ENCODE results near the gene ITPR2.
"Not testable (repeated sequence)": the region's sequence is repeated elsewhere in the genome, so short reads cannot be mapped to it uniquely, and the experiment has no call there.

ITPR2 gene

DNA sequence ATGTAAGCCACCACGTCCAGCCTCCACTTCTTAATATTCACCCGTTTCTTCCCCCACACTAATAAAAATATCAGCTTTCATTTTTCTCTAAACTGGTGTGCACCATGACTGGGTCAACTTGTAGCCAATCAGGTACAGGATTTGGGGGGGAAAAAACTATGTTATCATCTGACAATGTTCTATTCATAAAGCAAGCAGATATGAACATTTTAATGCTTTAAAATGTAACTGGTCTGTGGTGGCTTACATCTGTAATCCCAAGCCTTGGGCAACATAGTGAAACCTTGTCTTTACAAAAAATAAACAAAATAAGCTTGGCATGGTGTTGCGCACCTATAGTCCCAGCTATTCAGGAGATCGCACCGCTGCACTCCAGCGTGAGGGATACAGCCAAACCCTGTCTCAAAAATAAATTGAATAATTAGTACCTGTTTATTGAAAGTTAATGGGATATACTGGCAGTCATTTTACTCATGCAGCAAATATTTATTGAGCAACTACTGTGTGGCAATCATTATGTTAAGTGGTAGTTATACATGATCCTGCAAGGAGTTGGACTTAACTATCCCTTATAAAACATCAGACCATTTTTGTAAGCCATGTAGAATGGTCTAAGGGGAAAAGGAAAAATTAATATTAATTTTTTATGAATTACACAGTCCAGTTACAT lies 15.3 kb upstream of the ITPR2 start:
- no peak for DNase-seq

- DNase-seq: no peak
These were observed 14.4 kb upstream of the ITPR2 start for GRCh38 chr12:26847431-26847830.

DNA sequence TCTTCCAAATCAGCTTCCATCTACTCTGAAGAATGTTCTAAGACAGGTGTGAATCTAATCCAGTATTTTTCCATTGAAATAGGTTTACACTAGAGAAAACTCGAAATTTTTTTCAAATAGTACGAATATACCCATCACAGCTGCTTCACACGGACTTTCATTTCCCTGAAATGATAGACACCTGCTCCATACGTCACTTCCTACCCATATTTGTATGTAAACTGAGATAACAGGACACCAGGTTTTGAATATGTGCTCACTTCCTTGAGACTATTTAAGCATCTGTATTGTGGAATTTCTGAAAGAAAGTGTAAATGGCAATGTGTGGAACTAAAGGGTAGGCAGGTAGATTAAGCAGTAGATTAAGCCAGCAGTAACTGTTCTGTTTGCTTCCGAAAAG lies 13.4 kb upstream of the ITPR2 start:
- DNase-seq: no peak

- DNase-seq: no peak
These were observed 13.0 kb upstream of the ITPR2 start for GRCh38 chr12:26845984-26846383.

DNA sequence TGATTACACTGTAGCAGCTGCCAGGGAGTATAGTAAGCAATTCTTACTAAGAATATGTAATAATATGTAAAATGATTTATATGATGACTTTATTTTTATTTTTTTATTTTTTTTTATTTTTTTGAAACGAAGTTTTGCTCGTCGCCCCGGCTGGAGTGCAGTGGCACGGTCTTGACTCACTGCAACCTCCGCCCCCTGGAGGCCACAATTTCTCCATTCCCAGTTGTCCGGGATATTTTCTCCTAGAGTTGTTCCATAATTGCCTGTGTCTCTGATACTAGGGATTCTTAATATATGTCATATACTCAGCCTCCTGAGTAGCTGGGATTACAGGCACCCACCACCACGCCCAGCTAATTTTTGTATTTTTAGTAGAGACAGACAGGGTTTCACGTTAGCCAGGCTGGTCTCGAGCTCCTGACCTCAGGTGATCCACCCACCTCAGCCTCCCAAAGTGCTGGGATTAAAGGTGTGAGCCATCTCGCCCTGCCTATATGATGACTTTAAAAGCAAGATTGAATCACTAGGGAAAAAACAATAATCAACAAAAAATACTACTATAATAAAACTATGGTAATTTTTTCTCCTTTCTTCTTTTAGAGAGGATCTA lies 12.2 kb upstream of the ITPR2 start:
- DNase-seq: no peak

DNA sequence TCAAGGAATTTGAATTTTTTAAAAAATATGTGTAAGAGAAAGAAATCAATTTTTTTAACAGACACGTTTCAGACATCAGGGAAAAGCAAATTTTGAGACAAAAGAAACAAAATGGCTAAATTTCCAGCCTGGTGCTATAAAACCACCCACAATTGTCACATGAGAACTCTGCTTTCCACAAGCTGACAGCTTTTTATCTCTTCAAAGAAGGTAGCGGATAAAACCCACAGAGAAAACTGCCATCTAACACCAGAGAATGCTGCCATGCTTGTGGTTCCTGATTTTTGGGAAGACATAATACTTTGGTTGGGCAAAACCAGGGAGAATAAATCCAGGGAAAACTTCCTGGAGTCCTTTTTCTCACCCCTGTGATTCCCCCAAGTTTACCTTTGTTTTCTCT lies 10.3 kb upstream of the ITPR2 start:
- no peak for DNase-seq

GRCh38 chr12:26841085-26841484 lies 8.1 kb upstream of the ITPR2 start:
- DNase-seq: no peak

- no peak for DNase-seq
These were observed 6.5 kb upstream of the ITPR2 start for GRCh38 chr12:26839512-26839911.

DNA sequence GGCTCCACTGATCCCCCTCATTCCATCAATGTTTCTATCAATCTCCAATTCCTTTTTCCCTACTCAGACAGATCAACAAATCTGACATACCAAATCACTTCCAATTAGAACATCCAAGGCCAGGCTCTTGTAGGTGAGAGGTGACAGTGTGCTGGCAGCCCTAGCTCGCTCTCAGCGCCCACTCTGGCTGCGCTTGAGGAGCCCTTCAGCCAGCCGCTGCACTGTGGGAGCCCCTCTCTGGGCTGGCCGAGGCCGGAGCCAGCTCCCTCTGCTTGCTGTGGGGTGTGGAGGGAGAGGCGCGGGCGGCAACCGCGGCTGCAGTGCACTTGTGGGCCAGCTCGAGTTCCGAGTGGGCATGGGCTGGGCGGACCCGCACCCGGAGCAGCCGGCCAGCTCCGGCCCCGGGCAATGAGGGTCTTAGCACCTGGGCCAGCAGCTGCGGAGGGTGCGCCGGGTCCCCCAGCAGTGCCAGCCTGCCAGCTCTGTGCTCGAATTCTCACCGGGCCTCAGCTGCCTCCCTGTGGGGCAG lies 6.0 kb upstream of the ITPR2 start:
- DNase-seq: no peak

DNA sequence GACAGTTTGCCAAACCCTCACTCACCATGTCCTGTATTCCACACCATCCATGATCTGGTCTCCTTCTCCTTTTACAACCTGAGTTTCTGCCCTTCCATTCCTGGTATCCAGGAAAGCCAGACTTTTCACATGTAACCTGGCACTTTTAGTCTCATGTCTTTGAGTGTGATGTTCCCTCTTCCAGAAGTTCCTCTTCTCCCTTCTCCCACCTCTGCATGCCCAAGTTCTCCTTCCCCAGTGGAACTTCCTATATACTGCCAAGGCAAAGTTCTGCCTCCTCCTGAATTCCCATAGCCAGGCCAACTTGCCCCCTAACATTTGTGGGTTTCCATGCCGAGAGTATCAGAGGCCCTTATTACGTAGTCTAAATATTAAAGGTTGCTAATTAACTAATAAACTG lies 3.2 kb upstream of the ITPR2 start:
- no peak for DNase-seq

GRCh38 chr12:26834503-26835060 lies 1.6 kb upstream of the ITPR2 start:
- DNase-seq: not testable (repeated sequence)

GRCh38 chr12:26833743-26834490 lies 923 bp upstream of the ITPR2 start:
- no peak for DNase-seq

GRCh38 chr12:26831951-26832821 lies 808 bp downstream of the ITPR2 start:
- no peak for DNase-seq

DNA sequence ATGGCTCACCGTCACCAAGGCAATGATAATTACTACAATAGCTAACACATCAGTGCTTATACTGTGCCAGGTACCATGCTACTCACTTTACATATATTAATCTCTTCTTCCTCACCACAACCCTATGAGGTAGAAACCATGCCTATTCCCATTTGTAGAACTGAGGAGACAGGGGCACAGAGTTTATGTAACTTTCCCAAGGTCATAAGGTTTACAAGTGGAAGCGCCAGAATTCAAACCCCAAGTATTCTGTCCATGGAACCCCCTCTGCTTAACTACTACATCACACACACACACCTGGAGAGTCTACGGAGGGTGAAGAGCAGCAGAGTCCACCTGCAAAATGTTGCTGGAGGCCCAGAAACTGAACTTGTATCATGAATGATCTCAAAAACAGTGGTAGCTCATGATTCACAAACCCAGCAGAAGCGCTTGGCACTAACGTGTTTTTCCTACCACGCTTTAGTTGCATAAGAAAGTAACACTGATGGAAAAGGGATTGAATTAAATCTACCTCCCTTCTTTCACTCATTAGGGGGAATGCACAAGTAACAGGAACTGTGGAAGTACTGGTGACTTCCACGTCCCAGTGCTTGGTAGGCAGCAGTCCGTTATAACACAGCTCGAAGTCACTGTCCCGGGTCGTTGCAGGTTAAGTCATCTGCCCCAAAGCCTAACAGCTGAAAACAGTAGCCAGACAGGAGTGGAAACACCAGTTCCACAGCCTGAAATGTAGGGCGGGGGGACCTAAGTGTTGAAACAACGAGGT lies 2.0 kb downstream of the ITPR2 start:
- DNase-seq: no peak

DNA sequence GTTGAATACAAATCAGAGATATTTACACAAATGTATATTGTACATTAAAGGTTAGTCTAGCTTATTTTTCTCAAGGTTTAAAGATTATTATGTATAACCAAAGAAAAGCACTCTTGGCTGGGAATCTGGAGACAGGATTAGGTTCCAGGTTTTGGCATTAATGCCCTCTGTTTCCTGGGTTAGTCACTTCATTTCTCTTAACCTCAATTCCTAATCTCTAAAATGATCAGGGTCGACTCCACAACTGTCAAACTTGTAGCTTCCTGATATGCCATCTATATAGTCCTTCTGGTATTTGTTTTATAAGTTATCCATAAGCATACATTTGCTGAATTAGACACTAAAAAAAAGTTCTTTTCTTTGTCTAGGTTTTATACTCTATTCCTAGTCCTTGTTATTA lies 2.6 kb downstream of the ITPR2 start:
- DNase-seq: no peak

DNA sequence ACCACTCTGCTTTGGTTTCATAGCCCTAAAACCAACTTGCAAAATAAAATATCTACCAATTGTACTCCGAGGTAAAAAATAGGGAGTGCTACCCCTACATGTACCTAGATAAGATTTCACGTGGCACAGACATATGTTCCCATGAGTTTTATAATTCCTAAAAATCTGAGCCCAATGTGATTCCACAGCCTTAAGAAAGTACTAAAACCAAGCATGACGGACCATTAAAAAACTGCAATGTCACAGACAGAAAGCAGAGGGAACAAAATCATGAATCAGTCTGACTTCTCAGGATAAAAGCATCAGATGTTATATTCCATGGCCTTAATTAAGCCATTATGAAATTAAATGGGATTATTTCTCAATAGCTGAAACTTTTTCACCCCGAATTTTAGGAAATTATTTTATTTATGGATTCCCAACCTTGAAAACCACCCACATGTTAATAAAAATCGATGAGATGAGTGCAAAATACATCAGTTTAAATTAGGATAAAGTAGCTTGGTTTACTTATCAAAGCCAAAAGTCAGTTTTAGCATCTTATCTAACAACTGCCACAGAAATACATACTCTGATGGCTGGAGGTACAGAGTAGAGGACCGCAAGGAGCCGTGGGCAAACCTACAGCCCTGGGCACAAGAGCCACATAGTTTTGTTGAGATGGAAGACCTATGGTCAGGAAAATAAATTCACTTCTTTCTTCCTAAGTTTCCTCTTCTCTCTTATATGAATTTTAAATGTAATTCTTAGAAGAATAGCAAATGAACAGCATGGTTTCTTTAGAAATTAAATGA lies 4.5 kb downstream of the ITPR2 start:
- DNase-seq: no peak

DNA sequence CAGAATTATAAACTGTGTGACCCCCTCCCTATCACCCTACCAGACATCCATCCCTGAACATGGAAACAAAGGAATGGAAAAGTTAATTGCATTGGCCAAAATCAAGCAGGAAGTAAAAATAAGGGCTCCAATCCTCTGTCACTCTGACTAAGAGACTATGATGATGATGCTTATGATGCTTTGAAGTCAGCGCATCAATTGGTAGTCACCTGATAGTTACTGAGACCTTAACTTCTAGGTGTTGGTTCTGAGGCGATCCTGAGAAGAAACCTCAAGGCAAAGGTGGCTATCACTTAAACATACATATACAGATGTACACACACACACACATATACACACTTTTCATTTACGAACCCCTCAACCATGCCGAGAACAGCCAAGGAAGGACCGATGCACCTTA lies 6.6 kb downstream of the ITPR2 start:
- no peak for DNase-seq

DNA sequence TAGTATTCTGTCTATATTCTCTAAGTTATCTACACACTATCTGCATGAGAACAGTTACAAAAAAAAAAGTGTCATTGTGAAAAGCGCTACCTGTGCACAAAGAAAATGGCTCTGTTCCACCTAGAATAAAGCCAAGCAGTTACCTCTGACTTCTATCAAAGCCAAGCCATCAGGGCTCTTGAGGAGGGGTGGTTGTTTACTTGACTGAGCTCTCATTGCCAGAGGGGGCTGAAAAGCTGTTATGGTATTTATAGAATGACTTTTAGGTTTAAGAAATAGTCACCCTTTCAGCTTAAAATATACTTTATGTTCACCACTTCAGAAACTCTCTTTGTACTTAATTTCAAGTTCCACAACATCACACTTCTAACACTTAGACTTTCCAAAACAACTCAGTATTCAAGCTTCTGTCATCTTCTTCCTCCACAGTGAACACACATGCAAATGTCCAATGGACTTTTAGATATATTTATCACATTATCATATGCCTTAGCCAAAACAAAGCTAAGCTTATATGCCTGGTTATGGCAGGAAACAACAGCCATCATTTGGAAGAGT lies 7.5 kb downstream of the ITPR2 start:
- DNase-seq: no peak

DNA sequence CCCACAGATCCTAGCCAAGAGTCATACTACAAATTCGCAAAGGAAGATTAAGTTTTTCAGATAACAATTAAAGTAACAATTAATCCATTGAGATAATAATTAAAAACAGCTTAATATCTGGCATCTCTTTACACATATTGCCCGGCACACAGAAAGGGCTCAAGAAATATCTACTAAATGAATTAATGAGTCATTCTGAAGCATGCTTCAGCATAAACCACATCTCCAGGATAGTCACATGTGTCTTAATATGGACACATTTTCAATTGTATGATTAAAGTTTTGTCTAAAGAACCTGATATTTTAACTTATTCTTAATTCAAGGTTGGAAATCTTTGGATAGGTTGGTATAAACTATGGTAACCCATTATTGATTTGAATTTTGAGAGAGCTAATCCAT lies 9.6 kb downstream of the ITPR2 start:
- no peak for DNase-seq

GRCh38 chr12:26822026-26822425 lies 11.0 kb downstream of the ITPR2 start:
- no peak for DNase-seq

DNA sequence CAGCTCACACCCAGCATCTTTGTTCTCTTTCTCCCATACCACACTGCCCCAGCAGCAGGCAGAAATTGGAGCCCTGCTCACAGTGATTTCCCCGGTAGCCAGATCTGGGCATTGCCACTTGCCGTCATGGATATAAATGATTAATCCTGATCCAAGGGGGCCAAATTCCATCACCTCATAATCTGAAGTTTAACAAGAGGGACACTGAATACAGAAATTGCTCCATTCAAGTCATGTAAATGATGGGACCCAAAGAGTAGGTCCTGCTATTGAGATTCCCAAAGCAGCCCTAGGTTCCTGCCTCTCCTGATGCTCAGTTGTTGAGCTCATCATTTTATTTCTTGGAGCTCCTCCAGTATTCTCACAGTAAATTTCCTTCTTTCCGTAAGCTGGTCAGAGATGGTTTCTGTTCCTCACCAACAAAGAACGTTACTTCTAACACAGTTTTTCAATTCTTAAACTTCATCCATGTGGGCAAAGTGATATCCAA lies 11.7 kb downstream of the ITPR2 start:
- DNase-seq: no peak

Measured in NCI-H2227 treated with DMSO at 0.1 percent for 48 hours (cell line).